ENCODE data around the gene ITGB4.
A peak's percentile ranks its signal among the peaks of the same experiment; 100 is the strongest.

ITGB4 gene

GRCh38 chr17:75785016-75785890 is 64.0 kb downstream of the ITGB4 start:
- DNase-seq (ENCODE audit: low read depth, low spot score): peak; percentile 81

GRCh38 chr17:75791254-75791653 is 70.0 kb downstream of the ITGB4 start:
- DNase-seq (ENCODE audit: low read depth, low spot score): no peak

- DNase-seq (ENCODE audit: low read depth, low spot score): no peak
Observed at GRCh38 chr17:75793460-75793859, 72.2 kb downstream of the ITGB4 start.

DNA sequence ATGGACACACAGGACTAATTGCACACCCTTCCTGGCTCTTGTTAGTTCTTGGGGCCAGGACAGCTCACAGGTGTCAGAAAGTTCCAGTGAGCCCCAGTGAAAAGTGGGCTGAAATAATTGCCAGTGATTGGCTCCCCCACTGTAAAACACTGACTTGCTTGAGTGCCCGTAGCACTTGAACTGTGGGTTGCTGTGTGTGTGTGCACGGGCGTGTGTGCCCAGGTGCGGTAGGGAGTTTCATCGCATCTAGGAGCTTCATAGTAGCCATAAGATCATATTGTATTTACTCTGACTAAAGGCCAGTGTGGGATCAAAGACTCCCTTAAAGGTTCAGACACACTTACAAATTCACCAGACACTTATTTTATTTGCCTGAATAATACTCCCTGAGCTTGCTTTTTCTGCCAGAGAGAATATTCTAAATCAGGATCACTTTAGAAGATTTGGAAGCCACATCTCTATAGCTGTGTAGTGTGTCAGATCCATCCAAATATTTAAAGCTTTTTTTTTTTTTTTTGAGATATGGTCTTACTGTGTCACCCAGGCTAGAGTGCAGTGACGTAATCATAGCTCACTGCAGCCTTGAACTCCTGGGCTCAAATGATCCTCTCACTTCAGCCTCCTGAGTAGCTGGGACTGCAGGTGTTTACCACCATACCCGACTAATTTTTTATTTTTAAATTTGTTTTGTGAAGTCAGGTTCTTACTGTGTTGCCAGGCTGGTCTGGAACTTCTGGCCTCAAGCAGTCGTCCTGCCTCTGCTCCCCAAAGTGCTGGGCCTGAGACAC is 74.8 kb downstream of the ITGB4 start:
- DNase-seq (ENCODE audit: low read depth, low spot score): no peak

DNA sequence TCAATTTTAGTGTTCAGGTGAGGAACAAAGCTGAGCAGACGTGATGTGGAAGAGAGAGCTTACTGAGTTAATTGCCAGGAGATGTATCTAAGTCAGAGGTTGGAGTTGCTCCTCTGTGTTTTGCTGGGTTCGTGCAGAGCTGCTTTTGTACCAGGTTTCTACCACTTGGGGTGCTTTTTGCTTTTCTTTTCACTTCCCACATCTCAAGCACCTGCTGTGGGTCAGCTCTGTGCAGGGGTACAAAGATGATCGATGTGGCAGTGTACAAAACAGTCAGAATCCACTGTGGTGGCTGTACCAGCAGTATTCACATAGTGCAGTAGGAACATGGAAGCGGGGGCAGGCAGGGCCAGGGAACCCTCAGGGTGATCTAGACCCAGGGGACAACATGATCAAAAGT is 78.1 kb downstream of the ITGB4 start:
- DNase-seq (ENCODE audit: low read depth, low spot score): no peak

GRCh38 chr17:75803883-75804282 is 82.6 kb downstream of the ITGB4 start:
- DNase-seq (ENCODE audit: low read depth, low spot score): no peak

DNA sequence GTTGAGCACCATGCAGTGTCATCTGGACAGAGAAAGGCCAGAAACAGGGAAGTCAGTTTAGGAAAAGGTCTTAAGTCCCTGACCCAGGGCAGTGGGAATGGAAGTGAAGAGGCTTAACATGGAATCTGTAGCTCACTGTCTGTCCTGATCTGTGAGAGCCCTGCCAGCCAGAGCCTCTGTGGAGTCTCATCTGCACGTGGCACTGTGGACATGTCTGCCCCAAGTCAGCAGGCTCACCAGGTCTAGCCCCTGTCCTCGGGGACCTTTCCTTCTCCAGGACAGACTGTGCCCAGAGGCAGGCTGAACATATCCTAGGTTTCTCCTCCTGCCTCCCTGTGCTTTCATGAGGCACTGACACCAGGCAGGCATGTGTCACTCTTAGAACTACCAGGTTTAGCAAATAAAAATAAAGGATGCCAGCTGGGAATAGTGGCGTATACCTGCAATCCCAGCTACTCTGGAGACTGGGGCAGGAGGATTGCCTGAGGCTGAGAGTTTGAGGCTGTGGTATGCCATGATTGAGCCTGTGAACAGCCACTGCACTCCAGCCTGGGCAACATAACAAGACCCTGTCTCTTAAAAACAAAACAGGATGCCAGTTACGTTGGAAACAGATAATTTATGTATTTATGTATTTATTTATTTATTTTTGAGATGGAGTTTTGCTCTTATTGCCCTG is 85.7 kb downstream of the ITGB4 start:
- DNase-seq (ENCODE audit: low read depth, low spot score): no peak

All from activated CD4-positive, CD25-positive, alpha-beta regulatory T cell treated with anti-CD3 and anti-CD28 coated beads, Interleukin-2, amount 50 U/mL, for 16 hours (primary cell).